GM12878 (cell line): ENCODE measurements around the gene GUCY1A2. TPM values are rescaled to one million over a fixed set of nuclear protein-coding genes. Genes with fewer than 3 reads are reported as not detected.

Experiments
- ATAC-seq: fragments of 200-7000 bp; cut with Tn5 transposase; 3 replicates; pipeline ENCODE4 v1.9.1; 2020; ENCODE audit warnings: mild to moderate bottlenecking, moderate library complexity
- BruUV-seq: library from RNA; stranded (reverse); fragments of 400-500 nt; replicated peaks from 2 replicates; lab custom pipeline; 2021; lab: Mats Ljungman, UMichigan
- CTCF ChIA-PET: fragments of 300-600 bp; sonication (Branson Sonifier 250); formaldehyde crosslinking; extraction: SDS; loops from one replicate; lab custom pipeline; 2021; ENCODE audit warnings: inconsistent platforms; lab: Yijun Ruan, JAX
- POLR2A ChIA-PET: fragments of 350-600 bp; formaldehyde crosslinking; extraction: SDS; loops from one replicate; lab custom pipeline; 2021; ENCODE audit warnings: inconsistent platforms; lab: Charles Lee
- RAD21 ChIA-PET: fragments of 300-600 bp; sonication (Branson Sonifier 250); formaldehyde crosslinking; loops from one replicate; lab custom pipeline; 2023; ENCODE audit warnings: antibody characterized with exemption; ENCODE audit not compliant: unreplicated experiment; lab: Charles Lee
- SMC1A ChIA-PET: fragments of 300-600 bp; sonication (Branson Sonifier 250); formaldehyde crosslinking; loops from one replicate; lab custom pipeline; 2023; ENCODE audit not compliant: unreplicated experiment, uncharacterized antibody; lab: Charles Lee
- DNase-seq: peaks from one replicate; pipeline ENCODE4 v3.0.0-alpha.2; 2011; ENCODE audit warnings: low read depth, low spot score
- FAIRE-seq: peaks from 3 replicates; lab custom pipeline; 2011; peaks lifted over from hg19 to GRCh38; lab: Jason Lieb, UNC
- H2AFZ ChIP-seq: 2 replicates; pipeline ENCODE4 v1.6.0; 2011; ENCODE audit warnings: low read depth, low read length, control low read depth; ENCODE audit not compliant: control insufficient read depth
- H3K27ac ChIP-seq: 2 replicates; pipeline ENCODE4 v1.5.1; 2011; ENCODE audit warnings: control low read depth; ENCODE audit not compliant: control insufficient read depth, insufficient read depth
- H3K27me3 ChIP-seq, 2 experiments: replicated peaks in 1 of 2; 2 replicates each; pipeline versions ENCODE4 v1.6.0 to v1.6.1; 2011; ENCODE audit warnings: low read length in 1 of 2; ENCODE audit not compliant: control insufficient read depth in 2 of 2, insufficient read depth in 2 of 2
- H3K36me3 ChIP-seq, 2 experiments: 2 replicates each; pipeline ENCODE4 v1.5.1; 2011; ENCODE audit warnings: low read length in 1 of 2; ENCODE audit not compliant: control insufficient read depth in 2 of 2, insufficient read depth in 2 of 2
- H3K4me1 ChIP-seq: 2 replicates; pipeline ENCODE4 v1.6.1; 2011; ENCODE audit warnings: mild to moderate bottlenecking, low read length, moderate library complexity, mixed read lengths; ENCODE audit not compliant: control insufficient read depth, insufficient read depth
- H3K4me2 ChIP-seq: 2 replicates; pipeline ENCODE4 v1.6.0; 2011; ENCODE audit warnings: control low read depth; ENCODE audit not compliant: control insufficient read depth, insufficient read depth
- H3K4me3 ChIP-seq: fragments of 200-600 bp; sonication (generic); 2 replicates; pipeline ENCODE4 v1.5.1; 2016
- H3K79me2 ChIP-seq: 2 replicates; pipeline ENCODE4 v1.6.0; 2011; ENCODE audit warnings: low read length; ENCODE audit not compliant: control insufficient read depth, insufficient read depth
- H3K9ac ChIP-seq: 2 replicates; pipeline ENCODE4 v1.8.0; 2011; ENCODE audit warnings: low read length, control low read depth, mixed read lengths; ENCODE audit not compliant: control insufficient read depth, insufficient read depth
- H3K9me3 ChIP-seq: replicated peaks from 3 replicates; pipeline ENCODE4 v1.5.1; 2011; ENCODE audit warnings: mild to moderate bottlenecking, low read length; ENCODE audit not compliant: control insufficient read depth, insufficient read depth
- H4K20me1 ChIP-seq: 2 replicates; pipeline ENCODE4 v1.6.0; 2011; ENCODE audit not compliant: control insufficient read depth, insufficient read depth
- BCL11A ChIP-seq: IDR thresholded peaks from 2 replicates; pipeline ENCODE4 v1.6.1; 2011; ENCODE audit warnings: low read depth, low read length
- CBX5 ChIP-seq: sonication (generic); IDR thresholded peaks from 2 replicates; pipeline ENCODE4 v1.6.1; 2016; ENCODE audit warnings: low read depth, moderate library complexity, mild to moderate bottlenecking, inconsistent platforms
- CEBPB ChIP-seq, 2 experiments: fragments of 150-350 bp in 1 of 2; IDR thresholded peaks; 2 replicates each; pipeline ENCODE4 v1.6.1; 2012 to 2014; ENCODE audit warnings: low read depth in 2 of 2, low read length in 2 of 2, borderline replicate concordance in 1 of 2, inconsistent platforms in 1 of 2
- DPF2 ChIP-seq: fragments of 450-650 bp; IDR thresholded peaks from 2 replicates; pipeline ENCODE4 v1.6.1; 2017; ENCODE audit warnings: mild to moderate bottlenecking
- IRF4 ChIP-seq: IDR thresholded peaks from 2 replicates; pipeline ENCODE4 v1.6.1; 2011; ENCODE audit warnings: low read depth, low read length
- NR2C2 ChIP-seq: IDR thresholded peaks from 2 replicates; pipeline ENCODE4 v1.6.1; 2011; ENCODE audit warnings: borderline replicate concordance, low read depth; ENCODE audit not compliant: control insufficient read depth, insufficient read length
- NR2F1 ChIP-seq: fragments of 450-650 bp; conservative IDR thresholded peaks from 2 replicates; pipeline ENCODE4 v1.6.1; 2017; ENCODE audit warnings: mild to moderate bottlenecking
- PAX5 ChIP-seq: IDR thresholded peaks from 2 replicates; pipeline ENCODE4 v1.6.1; 2011; ENCODE audit warnings: low read depth, low read length, borderline replicate concordance
- PBX3 ChIP-seq: IDR thresholded peaks from 2 replicates; pipeline ENCODE4 v1.6.1; 2011; ENCODE audit warnings: mild to moderate bottlenecking, low read depth, low read length, moderate library complexity; ENCODE audit not compliant: insufficient replicate concordance
- PKNOX1 ChIP-seq: fragments of 450-650 bp; IDR thresholded peaks from 2 replicates; pipeline ENCODE4 v1.6.1; 2016; ENCODE audit warnings: mild to moderate bottlenecking
- REST ChIP-seq: IDR thresholded peaks from 2 replicates; pipeline ENCODE4 v1.6.1; 2012; ENCODE audit warnings: mild to moderate bottlenecking, low read depth, low read length
- SMARCA5 ChIP-seq: fragments of 450-650 bp; IDR thresholded peaks from 2 replicates; pipeline ENCODE4 v1.6.1; 2017; ENCODE audit warnings: mild to moderate bottlenecking
- SREBF1 ChIP-seq: IDR thresholded peaks from 2 replicates; pipeline ENCODE4 v1.6.1; 2012; ENCODE audit warnings: mild to moderate bottlenecking, low read length
- STAT1 ChIP-seq: fragments of 450-650 bp; conservative IDR thresholded peaks from 2 replicates; pipeline ENCODE4 v1.6.1; 2014; ENCODE audit warnings: antibody characterized with exemption, mild to moderate bottlenecking
- TCF3 ChIP-seq: IDR thresholded peaks from 2 replicates; pipeline ENCODE4 v1.6.1; 2012; ENCODE audit warnings: low read depth, mild to moderate bottlenecking, low read length, borderline replicate concordance; ENCODE audit not compliant: insufficient read depth
- WGBS: methylation state at CpG from one replicate; pipeline ENCODE4 v1.1.6; 2016; ENCODE audit warnings: low lambda C conversion rate; ENCODE audit not compliant: insufficient replicate concordance, insufficient coverage; ENCODE audit errors: missing lambda C conversion rate; 5-methylcytosine and 5-hydroxymethylcytosine counted together
- in situ Hi-C: fragments of 300-500 bp; cut with MboI; formaldehyde crosslinking; loops from 9 replicates; pipeline ENCODE4 v1.14.3; 2018; ENCODE audit warnings: mixed read lengths
- intact Hi-C: fragments of 100-400 bp; cut with micrococcal nuclease; formaldehyde crosslinking; loops from one replicate; pipeline ENCODE4 v1.14.2; 2022; ENCODE audit not compliant: unreplicated experiment
- polyA plus RNA-seq, 11 experiments: library from polyadenylated mRNA; depleted of rRNA in 4 of 11; unstranded in 6 of 11; stranded (reverse) in 5 of 11; fragments of >200 nt; fragmentation: Nextera tagmentation in 4 of 11; fragmentation: Illumina TruSeq in 1 of 11; extraction: Ambion mirVana in 4 of 11; extraction: Trizol in 1 of 11; gene quantifications; 1 replicate in 1 of 11; 2 replicates in 10 of 11; pipeline versions ENCODE4 v1.2.1 to v1.2.3, GENCODE V29; 2011 to 2016; ENCODE audit warnings: inconsistent platforms in 2 of 11, missing spikeins in 2 of 11, low read depth in 1 of 11
- total RNA-seq, 4 experiments: library from RNA; depleted of rRNA in 3 of 4; stranded (reverse); fragments of >200 nt in 3 of 4; fragmentation: Illumina TruSeq in 1 of 4; extraction: Trizol in 1 of 4; gene quantifications; 2 replicates each; pipeline versions ENCODE4 v1.2.1 to v1.2.3, GENCODE V29; 2013 to 2021
- TF ChIP-seq, protein P1 (sequence below): fragments of 450-650 bp; IDR thresholded peaks from 2 replicates; pipeline ENCODE4 v1.6.1; 2017; ENCODE audit warnings: low read depth, mild to moderate bottlenecking, moderate library complexity

The GUCY1A2 gene
- total and polyA plus RNA-seq, 10 of the 15 experiments (the other 5 are each of a cell fraction or from before 2014, with no cell fraction given), result under 0.01 to 0.03 (median under 0.01) TPM; not detected in 4

DNA sequence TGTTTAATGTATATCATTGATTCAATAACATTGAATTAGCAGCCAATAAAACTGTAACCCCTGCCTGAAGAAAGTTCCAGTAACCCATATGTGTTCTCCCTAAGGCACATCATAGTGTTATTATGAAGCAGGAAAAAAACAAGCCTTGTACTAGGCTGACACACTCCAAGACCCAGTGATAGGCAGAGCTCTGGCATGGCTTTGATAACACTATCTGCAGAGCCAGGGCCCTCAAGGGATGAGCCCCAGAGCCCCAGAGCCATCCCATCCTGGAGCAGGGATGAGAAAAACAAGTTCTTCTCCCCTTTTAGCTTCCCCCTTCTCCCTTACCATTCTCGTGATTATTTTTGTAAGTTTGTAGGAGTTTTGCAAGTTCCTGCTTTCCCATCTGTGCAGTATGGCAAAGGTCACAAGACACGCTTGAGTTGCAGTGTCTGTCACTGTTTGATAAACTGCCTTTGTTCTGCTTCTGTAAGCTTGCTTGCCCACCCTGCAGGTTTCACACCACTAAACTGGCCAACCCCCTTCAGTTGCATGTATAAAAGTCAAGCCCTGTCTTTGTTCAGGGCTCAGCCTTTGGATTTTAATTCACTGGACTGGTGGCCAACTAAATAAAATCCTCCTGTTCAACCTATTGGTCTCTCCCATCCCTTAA lies 22.3 kb upstream of the GUCY1A2 start:
- intact Hi-C loops, result loop anchor here (5.0 to 10.0 kb wide), 3 partner anchors 394 to 963 kb away; partner anchors contain the start of genes AASDHPPT and KBTBD3
- ATAC-seq (peak; percentile 59), FAIRE-seq (no peak), DNase-seq (peak; percentile 28)
- Histone ChIP-seq H3K27me3 (no peaks in the 10 kb centered on the region), H3K4me3 (no peak overlapping the region), H3K4me1 (peaks cover 9% of the 10 kb centered on the region), H2AFZ (no peak overlapping the region), H3K36me3 (no peaks in the 10 kb centered on the region), H3K27ac (peak overlapping the region; percentile 50; the same call in 1 of the 2 replicates), H3K79me2 (no peaks in the 10 kb centered on the region), H3K4me2 (0 out of 2 replicates have a peak overlapping the region, but pooled peaks have one; percentile 1), H3K9me3 (no peaks in the 10 kb centered on the region; the same call in 1 of the 3 replicates), H4K20me1 (no peaks in the 10 kb centered on the region), H3K9ac (no peak overlapping the region)
- ChIA-PET SMC1A (interaction anchor here (0.9 kb wide), 1 partner anchor 28 kb away, joined by 3 read pairs; no protein-coding TSS in a partner anchor), CTCF (interaction anchor here (0.6 to 1.5 kb wide), 3 partner anchors 319 to 763 kb away, joined by 3 read pairs; no protein-coding TSS in a partner anchor), POLR2A (no interaction called here), RAD21 (no interaction called here)
- in situ Hi-C loops, result loop anchor here (10.0 to 25.0 kb wide), 2 partner anchors 878 to 956 kb away; no protein-coding TSS in a partner anchor
- WGBS, result 10% methylated on average over 2 of the region's 2 CpGs
- no TSS peak for BruUV-seq
- TF ChIP-seq, protein P1, sequence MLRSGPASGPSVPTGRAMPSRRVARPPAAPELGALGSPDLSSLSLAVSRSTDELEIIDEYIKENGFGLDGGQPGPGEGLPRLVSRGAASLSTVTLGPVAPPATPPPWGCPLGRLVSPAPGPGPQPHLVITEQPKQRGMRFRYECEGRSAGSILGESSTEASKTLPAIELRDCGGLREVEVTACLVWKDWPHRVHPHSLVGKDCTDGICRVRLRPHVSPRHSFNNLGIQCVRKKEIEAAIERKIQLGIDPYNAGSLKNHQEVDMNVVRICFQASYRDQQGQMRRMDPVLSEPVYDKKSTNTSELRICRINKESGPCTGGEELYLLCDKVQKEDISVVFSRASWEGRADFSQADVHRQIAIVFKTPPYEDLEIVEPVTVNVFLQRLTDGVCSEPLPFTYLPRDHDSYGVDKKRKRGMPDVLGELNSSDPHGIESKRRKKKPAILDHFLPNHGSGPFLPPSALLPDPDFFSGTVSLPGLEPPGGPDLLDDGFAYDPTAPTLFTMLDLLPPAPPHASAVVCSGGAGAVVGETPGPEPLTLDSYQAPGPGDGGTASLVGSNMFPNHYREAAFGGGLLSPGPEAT, result 0 out of 2 replicates have a peak, but pooled peaks have one; percentile 30
- TF ChIP-seq PBX3, result peak; percentile 87
- TF ChIP-seq PAX5, result peak; percentile 89
- no peak for TF ChIP-seq STAT1
- peak; percentile 70; the same call in 1 of the 2 replicates for TF ChIP-seq CBX5
- TF ChIP-seq DPF2, result 0 out of 2 replicates have a peak, but pooled peaks have one; percentile 50
- no peak for TF ChIP-seq TCF3
- no peak for TF ChIP-seq SMARCA5
- TF ChIP-seq SREBF1, result no peak
- no peak for TF ChIP-seq IRF4
- TF ChIP-seq CEBPB (IDR thresholded peaks at IDR 0.05; ENCODE audit: borderline replicate concordance in 1 of 2, low read depth in 2 of 2, low read length in 2 of 2), result 0 out of 4 replicates have a peak, but pooled peaks of 1 of the 2 experiments have one; percentile 52
- TF ChIP-seq NR2F1, result 0 out of 2 replicates have a peak, but pooled peaks have one; percentile 39
- TF ChIP-seq PKNOX1, result peak; percentile 91
- peak; percentile 38; the same call in 1 of the 2 replicates for TF ChIP-seq BCL11A
- TF ChIP-seq NR2C2, result no peak
- no peak for TF ChIP-seq REST
